RWPE2 (cell line): ENCODE data around the gene NOSTRIN.
"Not testable (repeated sequence)": the region's sequence is repeated elsewhere in the genome, so short reads cannot be mapped to it uniquely, and the experiment has no call there.

Source experiments
- ATAC-seq: fragments of 200-7000 bp; cut with Tn5 transposase; 3 replicates; pipeline ENCODE4 v1.9.1; 2021; ENCODE audit warnings: low read depth
- DNase-seq: peaks from one replicate; pipeline ENCODE4 v3.0.0-alpha.2; 2020; ENCODE audit warnings: low spot score
- H3K27ac ChIP-seq: fragments of 450-650 bp; 2 replicates; pipeline ENCODE4 v1.5.1; 2017; ENCODE audit warnings: mild to moderate bottlenecking; ENCODE audit not compliant: poor library complexity, severe bottlenecking
- H3K27me3 ChIP-seq: fragments of 250-450 bp; sonication (Bioruptor Pico); 2 replicates; pipeline ENCODE4 v1.5.1; 2021; ENCODE audit warnings: mild to moderate bottlenecking, moderate library complexity; ENCODE audit not compliant: insufficient read depth, poor library complexity, severe bottlenecking
- H3K36me3 ChIP-seq: fragments of 250-450 bp; sonication (Bioruptor Pico); 2 replicates; pipeline ENCODE4 v1.5.1; 2020; ENCODE audit warnings: low read depth, mild to moderate bottlenecking, moderate library complexity
- H3K4me1 ChIP-seq: fragments of 250-450 bp; sonication (Bioruptor Pico); 2 replicates; pipeline ENCODE4 v1.5.1; 2021; ENCODE audit warnings: mild to moderate bottlenecking, moderate library complexity; ENCODE audit not compliant: insufficient read depth, poor library complexity, severe bottlenecking
- H3K4me3 ChIP-seq: fragments of 250-450 bp; sonication (Bioruptor Pico); 2 replicates; pipeline ENCODE4 v1.5.1; 2021; ENCODE audit warnings: mild to moderate bottlenecking, moderate library complexity; ENCODE audit not compliant: severe bottlenecking
- H3K9me3 ChIP-seq: fragments of 250-450 bp; sonication (Bioruptor Pico); 2 replicates; pipeline ENCODE4 v1.5.1; 2021; ENCODE audit warnings: mild to moderate bottlenecking, moderate library complexity; ENCODE audit not compliant: severe bottlenecking
- TF ChIP-seq, protein P1 (sequence below): fragments of 450-650 bp; IDR thresholded peaks from one replicate; pipeline ENCODE4 v1.5.1; 2017; ENCODE audit warnings: mild to moderate bottlenecking, moderate library complexity; ENCODE audit not compliant: poor library complexity, severe bottlenecking

Gene NOSTRIN

DNA sequence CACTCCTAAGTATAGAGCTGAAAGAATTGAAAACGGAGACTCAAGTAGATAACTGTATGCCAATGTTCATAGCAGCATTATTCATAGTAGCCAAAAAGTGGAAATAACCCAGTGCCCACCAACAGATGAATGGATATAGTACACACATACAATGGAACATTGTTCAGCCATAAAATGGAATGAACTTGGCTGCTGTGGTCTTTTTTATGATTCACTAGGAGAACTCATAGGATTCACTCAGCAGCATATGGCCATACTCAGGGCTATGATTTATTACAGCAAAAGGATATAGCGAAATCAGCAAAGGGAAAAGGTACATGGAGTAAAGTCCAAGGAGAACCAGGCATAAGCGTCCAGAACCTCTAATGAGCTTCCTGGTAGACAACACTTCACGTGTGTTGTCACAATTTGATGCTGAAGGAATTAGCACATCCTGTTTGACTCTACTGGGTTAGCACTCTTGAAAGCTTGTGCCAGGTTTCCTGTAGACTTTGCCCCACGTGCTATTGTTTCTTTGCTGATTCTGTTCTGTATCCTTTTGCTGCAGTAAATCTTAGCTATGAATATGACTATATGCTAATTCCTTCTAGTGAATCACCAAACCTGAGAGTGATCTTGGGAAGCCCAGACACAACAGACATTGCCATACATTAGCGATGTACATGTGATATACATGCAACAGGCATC lies 72.1 kb downstream of the NOSTRIN start:
- Histone ChIP-seq H3K27me3 (no peaks in the 10 kb centered on the region), H3K4me3 (no peak overlapping the region), H3K27ac (no peak overlapping the region), H3K36me3 (peaks cover 38% of the 10 kb centered on the region), H3K4me1 (no peaks in the 10 kb centered on the region), H3K9me3 (no peaks in the 10 kb centered on the region)
- no peak for ATAC-seq
- TF ChIP-seq, protein P1, sequence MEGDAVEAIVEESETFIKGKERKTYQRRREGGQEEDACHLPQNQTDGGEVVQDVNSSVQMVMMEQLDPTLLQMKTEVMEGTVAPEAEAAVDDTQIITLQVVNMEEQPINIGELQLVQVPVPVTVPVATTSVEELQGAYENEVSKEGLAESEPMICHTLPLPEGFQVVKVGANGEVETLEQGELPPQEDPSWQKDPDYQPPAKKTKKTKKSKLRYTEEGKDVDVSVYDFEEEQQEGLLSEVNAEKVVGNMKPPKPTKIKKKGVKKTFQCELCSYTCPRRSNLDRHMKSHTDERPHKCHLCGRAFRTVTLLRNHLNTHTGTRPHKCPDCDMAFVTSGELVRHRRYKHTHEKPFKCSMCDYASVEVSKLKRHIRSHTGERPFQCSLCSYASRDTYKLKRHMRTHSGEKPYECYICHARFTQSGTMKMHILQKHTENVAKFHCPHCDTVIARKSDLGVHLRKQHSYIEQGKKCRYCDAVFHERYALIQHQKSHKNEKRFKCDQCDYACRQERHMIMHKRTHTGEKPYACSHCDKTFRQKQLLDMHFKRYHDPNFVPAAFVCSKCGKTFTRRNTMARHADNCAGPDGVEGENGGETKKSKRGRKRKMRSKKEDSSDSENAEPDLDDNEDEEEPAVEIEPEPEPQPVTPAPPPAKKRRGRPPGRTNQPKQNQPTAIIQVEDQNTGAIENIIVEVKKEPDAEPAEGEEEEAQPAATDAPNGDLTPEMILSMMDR = no peak
- DNase-seq = no peak

DNA sequence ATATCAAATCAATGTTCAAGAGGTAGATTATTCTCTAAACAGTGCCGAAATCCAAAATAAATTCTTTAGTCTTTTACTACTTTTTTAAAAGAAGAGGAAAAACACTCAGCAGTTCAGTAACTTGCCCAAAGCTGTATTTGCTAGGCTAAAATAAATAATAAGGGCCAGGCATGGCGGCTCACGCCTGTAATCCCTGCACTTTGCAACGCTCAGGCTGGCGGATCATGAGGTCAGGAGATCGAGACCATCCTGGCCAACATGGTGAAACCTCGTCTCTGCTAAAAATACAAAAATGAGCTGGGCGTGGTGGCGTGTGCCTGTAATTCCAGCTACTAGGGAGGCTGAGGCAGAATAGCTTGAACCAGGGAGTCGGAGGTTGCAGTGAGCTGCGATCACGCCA lies 79.7 kb downstream of the NOSTRIN start:
- not testable (repeated sequence) for H3K27me3 ChIP-seq, H3K4me1 ChIP-seq, ATAC-seq, H3K9me3 ChIP-seq, H3K4me3 ChIP-seq, H3K27ac ChIP-seq, DNase-seq
- H3K36me3 ChIP-seq = peaks cover 20% of the 10 kb centered on the region

DNA sequence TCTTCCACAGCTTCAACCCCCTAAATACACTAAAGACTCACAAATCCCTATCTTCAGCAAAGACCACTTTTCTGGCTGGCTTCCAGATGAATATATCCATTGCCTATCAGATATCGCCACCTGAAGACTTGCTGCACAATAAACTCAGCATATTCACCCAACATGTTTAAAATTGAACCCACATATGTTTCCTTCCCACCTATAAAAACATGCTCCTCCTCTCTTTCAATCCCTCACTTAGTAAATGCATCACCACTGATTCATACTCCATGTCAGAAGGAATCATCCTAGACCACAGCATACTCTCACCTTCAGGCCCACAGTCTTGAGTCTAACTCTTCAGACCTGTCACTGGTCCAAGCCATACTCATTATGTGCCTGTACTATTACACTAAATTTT lies 82.5 kb downstream of the NOSTRIN start:
- TF ChIP-seq, protein P1 = no peak
- ATAC-seq (peak; percentile 74; the same call in 2 of the 3 replicates), DNase-seq (no peak)
- Histone ChIP-seq H3K27me3 (no peaks in the 10 kb centered on the region), H3K4me1 (no peaks in the 10 kb centered on the region), H3K4me3 (no peak overlapping the region), H3K27ac (no peak overlapping the region), H3K9me3 (no peaks in the 10 kb centered on the region), H3K36me3 (peaks cover 34% of the 10 kb centered on the region)

DNA sequence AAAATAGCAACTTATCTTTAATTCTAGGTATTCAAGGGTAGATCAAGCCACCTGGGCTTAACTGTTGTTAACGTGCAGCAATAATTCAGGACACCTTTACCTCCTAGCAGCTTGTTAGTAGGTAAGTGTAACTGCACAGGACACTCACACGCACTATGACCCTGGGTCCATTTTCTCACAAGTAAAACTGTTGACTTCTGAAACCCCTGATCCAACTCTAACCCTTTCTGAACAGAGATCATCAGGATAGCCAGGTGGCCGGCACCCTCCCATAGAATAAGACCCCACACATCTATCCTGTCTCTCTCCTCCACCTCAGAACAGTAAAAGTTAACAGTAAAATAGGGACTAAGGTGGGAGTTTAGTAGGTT lies 87.2 kb downstream of the NOSTRIN start:
- Histone ChIP-seq H3K27me3 (no peaks in the 10 kb centered on the region), H3K36me3 (peaks cover 26% of the 10 kb centered on the region), H3K27ac (no peak overlapping the region), H3K9me3 (no peaks in the 10 kb centered on the region), H3K4me1 (peaks cover 5% of the 10 kb centered on the region), H3K4me3 (peak overlapping the region; percentile 77)
- no peak; the same call in 2 of the 3 replicates for ATAC-seq
- no peak for DNase-seq
- TF ChIP-seq, protein P1 = no peak

DNA sequence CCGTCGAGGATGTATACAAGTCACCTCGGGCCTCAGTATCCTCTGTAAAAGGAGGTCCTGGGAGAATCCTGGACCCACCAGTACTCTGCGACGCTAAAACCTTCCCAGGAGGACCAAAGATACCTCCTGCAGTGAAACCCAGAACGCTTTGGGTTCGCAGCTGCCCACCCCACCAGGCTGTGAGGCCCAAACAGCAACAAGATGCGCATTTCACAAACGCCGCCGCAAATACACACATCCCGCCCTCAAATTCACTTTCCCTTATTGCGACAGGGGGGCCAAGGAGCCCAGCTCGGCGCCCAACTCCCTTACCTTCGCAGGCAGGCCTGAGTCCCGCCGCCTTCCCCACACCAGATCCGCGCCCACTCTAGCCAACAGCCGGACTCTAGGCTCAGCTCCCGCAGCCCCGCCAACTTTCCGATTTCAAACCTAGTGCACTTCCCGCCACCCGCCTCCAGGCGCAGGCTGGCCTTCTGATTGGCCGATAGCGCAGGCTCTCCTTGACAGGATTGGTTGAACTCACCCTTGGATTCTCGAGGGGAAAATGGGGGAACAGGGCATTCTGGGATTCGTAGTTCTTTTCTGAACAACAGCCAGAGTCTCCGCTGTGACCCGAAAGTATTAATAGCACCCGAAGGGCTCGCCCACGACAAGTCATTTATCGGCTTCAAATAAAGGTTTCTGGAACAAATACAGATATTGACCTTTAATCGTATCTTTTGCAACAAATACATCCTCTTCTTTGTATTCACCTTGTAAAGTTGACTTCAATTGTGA lies 87.8 kb downstream of the NOSTRIN start, which contains the start of gene SPC25:
SPC25 (minus strand) TSS at position 425 of the 777 bp plus-strand sequence. CDS start 911 bp downstream, outside the sequence.
- Histone ChIP-seq H3K4me3 (peak within 1 kb of the TSS; percentile 77), H3K9me3 (no peaks in the 10 kb centered on the region), H3K4me1 (peaks cover 5% of the 10 kb centered on the region), H3K27ac (no peak within 1 kb of the TSS), H3K27me3 (no peaks in the 10 kb centered on the region), H3K36me3 (peaks cover 24% of the 10 kb centered on the region)
- ATAC-seq (peak; percentile 100), DNase-seq (peak; percentile 88)
- TF ChIP-seq, protein P1 = no peak
